ENCODE data around the gene AP1AR.
"Not testable (repeated sequence)": the region's sequence is repeated elsewhere in the genome, so short reads cannot be mapped to it uniquely, and the experiment has no call there.

Gene AP1AR

GRCh38 chr4:112231779-112232713, at the start of gene AP1AR:
Gene AP1AR, plus strand, starts transcription at chr4:112231787. Its CDS starts 305 bp downstream, at chr4:112232092.
- no peak for TF ChIP-seq ZNF274 (IDR thresholded peaks at IDR 0.05; ENCODE audit: low read depth, low read length)
- peak within 1 kb of the TSS; percentile 87 for H3K4me3 ChIP-seq (ENCODE audit: low read length)

GRCh38 chr4:112182604-112183003, 49.0 kb upstream of the AP1AR start:
- no peak overlapping the region for H3K4me3 ChIP-seq (ENCODE audit: low read length)
- no peak for TF ChIP-seq ZNF274 (IDR thresholded peaks at IDR 0.05; ENCODE audit: low read depth, low read length)

- no peak overlapping the region for H3K4me3 ChIP-seq (ENCODE audit: low read length)
- no peak for TF ChIP-seq ZNF274 (IDR thresholded peaks at IDR 0.05; ENCODE audit: low read depth, low read length)
These were observed 48.3 kb upstream of the AP1AR start for GRCh38 chr4:112183252-112183651.

- no peak for TF ChIP-seq ZNF274 (IDR thresholded peaks at IDR 0.05; ENCODE audit: low read depth, low read length)
- no peak overlapping the region for H3K4me3 ChIP-seq (ENCODE audit: low read length)
These were observed 47.1 kb upstream of the AP1AR start for GRCh38 chr4:112184438-112184837.

GRCh38 chr4:112185334-112185733, 46.3 kb upstream of the AP1AR start:
- TF ChIP-seq ZNF274 (IDR thresholded peaks at IDR 0.05; ENCODE audit: low read depth, low read length), result no peak
- no peak overlapping the region for H3K4me3 ChIP-seq (ENCODE audit: low read length)

- TF ChIP-seq ZNF274 (IDR thresholded peaks at IDR 0.05; ENCODE audit: low read depth, low read length), result no peak
- H3K4me3 ChIP-seq (ENCODE audit: low read length), result no peak overlapping the region
These were observed 45.6 kb upstream of the AP1AR start for GRCh38 chr4:112185740-112186670.

GRCh38 chr4:112189754-112190153, 41.8 kb upstream of the AP1AR start:
- no peak overlapping the region for H3K4me3 ChIP-seq (ENCODE audit: low read length)
- TF ChIP-seq ZNF274 (IDR thresholded peaks at IDR 0.05; ENCODE audit: low read depth, low read length), result no peak

GRCh38 chr4:112190684-112191083, 40.9 kb upstream of the AP1AR start:
- no peak for TF ChIP-seq ZNF274 (IDR thresholded peaks at IDR 0.05; ENCODE audit: low read depth, low read length)
- H3K4me3 ChIP-seq (ENCODE audit: low read length), result no peak overlapping the region

GRCh38 chr4:112196461-112196860, 35.1 kb upstream of the AP1AR start:
- TF ChIP-seq ZNF274 (IDR thresholded peaks at IDR 0.05; ENCODE audit: low read depth, low read length), result no peak

GRCh38 chr4:112199041-112199440, 32.5 kb upstream of the AP1AR start:
- no peak for TF ChIP-seq ZNF274 (IDR thresholded peaks at IDR 0.05; ENCODE audit: low read depth, low read length)
- H3K4me3 ChIP-seq (ENCODE audit: low read length), result no peak overlapping the region

More at GRCh38 chr4:112196461-112196860, 35.1 kb upstream of the AP1AR start:
- H3K4me3 ChIP-seq (ENCODE audit: low read length), result no peak overlapping the region

- no peak for TF ChIP-seq ZNF274 (IDR thresholded peaks at IDR 0.05; ENCODE audit: low read depth, low read length)
- H3K4me3 ChIP-seq (ENCODE audit: low read length), result no peak overlapping the region
These were observed 29.6 kb upstream of the AP1AR start for GRCh38 chr4:112201915-112202505.

GRCh38 chr4:112203593-112203992, 28.0 kb upstream of the AP1AR start:
- H3K4me3 ChIP-seq (ENCODE audit: low read length), result no peak overlapping the region
- TF ChIP-seq ZNF274 (IDR thresholded peaks at IDR 0.05; ENCODE audit: low read depth, low read length), result no peak

- no peak for TF ChIP-seq ZNF274 (IDR thresholded peaks at IDR 0.05; ENCODE audit: low read depth, low read length)
- H3K4me3 ChIP-seq (ENCODE audit: low read length), result no peak overlapping the region
These were observed 25.2 kb upstream of the AP1AR start for GRCh38 chr4:112206431-112206830.

- H3K4me3 ChIP-seq (ENCODE audit: low read length), result not testable (repeated sequence)
These were observed 23.2 kb upstream of the AP1AR start for GRCh38 chr4:112208137-112209095.
